HUES48 (cell line): Measurements from ENCODE around the gene ENOX1.

ENCODE experiments used
- H3K27ac ChIP-seq: one replicate; pipeline ENCODE4 v1.7.0; 2013; ENCODE audit warnings: low read depth, low read length, inconsistent platforms
- H3K27me3 ChIP-seq: 2 replicates; pipeline ENCODE4 v1.6.1; 2013; ENCODE audit warnings: mild to moderate bottlenecking, low read length; ENCODE audit not compliant: control insufficient read depth, insufficient read depth
- H3K36me3 ChIP-seq: 2 replicates; pipeline ENCODE4 v1.6.1; 2013; ENCODE audit warnings: low read length; ENCODE audit not compliant: control insufficient read depth, insufficient read depth
- H3K4me1 ChIP-seq: 2 replicates; pipeline ENCODE4 v1.6.1; 2013; ENCODE audit warnings: mild to moderate bottlenecking, low read length; ENCODE audit not compliant: control insufficient read depth, insufficient read depth
- H3K4me3 ChIP-seq: 2 replicates; pipeline ENCODE4 v1.5.1; 2013; ENCODE audit warnings: mild to moderate bottlenecking, low read depth, low read length
- H3K9ac ChIP-seq: 2 replicates; pipeline ENCODE4 v1.6.1; 2013; ENCODE audit warnings: mild to moderate bottlenecking, low read depth, low read length, moderate library complexity
- H3K9me3 ChIP-seq: 2 replicates; pipeline ENCODE4 v1.6.1; 2013; ENCODE audit warnings: low read length; ENCODE audit not compliant: control insufficient read depth, insufficient read depth

The ENOX1 gene

DNA sequence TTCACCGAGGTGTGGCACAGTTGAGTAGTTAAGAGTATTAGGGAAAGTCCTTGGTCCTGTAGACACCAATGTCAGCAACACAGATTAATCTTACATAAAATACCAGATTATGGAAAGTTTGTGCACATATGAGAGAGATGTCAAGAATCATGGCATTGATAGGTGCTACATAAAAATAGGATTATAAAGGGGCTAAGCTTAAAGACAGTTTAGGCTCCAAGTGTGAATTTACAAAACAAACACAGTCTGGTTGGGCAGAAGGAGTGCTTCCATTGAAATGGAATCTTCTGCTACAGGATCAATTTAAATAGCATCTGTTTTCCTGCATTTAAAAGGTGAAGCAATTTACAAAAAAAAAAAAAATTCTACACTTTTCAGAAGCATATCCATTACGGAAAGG, 470.5 kb downstream of the ENOX1 start:
- H3K4me1 ChIP-seq = peaks cover 54% of the 10 kb centered on the region
- H3K36me3 ChIP-seq = no peaks in the 10 kb centered on the region
- H3K9ac ChIP-seq = no peak overlapping the region
- H3K27ac ChIP-seq = peak overlapping the region; percentile 67
- no peaks in the 10 kb centered on the region for H3K27me3 ChIP-seq
- peak overlapping the region; percentile 28; the same call in 1 of the 2 replicates for H3K4me3 ChIP-seq
- no peaks in the 10 kb centered on the region for H3K9me3 ChIP-seq

DNA sequence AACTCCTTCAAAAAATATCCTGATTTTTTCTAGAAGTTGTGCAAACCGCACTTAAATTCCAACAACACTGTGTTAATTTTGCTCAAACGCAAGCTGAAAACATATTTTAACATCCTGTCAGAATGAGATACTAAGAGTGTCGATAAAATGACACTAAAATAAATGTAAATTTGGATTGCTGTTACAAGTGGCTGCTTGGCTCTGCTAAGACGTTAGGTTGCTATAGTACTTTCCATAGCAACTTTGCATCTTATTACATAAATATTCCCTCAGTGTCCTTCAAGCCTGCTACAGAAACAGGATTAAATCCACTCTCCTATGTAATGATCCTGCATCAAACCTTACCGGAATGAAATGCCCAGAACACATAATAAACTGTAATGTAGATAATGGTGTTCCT, 471.2 kb downstream of the ENOX1 start:
- H3K36me3 ChIP-seq = no peaks in the 10 kb centered on the region
- H3K9ac ChIP-seq = no peak overlapping the region
- no peaks in the 10 kb centered on the region for H3K9me3 ChIP-seq
- H3K27me3 ChIP-seq = no peaks in the 10 kb centered on the region
- H3K4me1 ChIP-seq = peaks cover 50% of the 10 kb centered on the region
- no peak overlapping the region for H3K4me3 ChIP-seq
- H3K27ac ChIP-seq = peak overlapping the region; percentile 67

DNA sequence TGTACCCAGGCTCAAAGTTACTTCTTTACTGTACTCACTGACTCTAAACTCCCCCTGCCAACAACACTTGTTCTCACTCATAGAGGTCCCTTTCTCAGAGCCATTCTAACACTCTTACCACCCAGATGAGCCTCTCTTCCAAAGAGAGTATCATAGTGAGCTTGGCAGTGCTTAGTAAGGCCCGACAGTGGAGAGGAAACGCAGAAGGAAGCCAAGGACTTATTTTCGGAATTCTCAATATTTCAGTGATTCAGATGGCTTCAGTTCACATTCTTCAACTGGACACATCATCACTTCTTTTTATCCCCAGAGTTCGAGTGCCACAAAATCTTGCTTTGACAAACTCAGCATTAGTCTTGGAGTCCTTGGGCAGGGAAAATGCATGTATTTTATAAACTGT, 477.5 kb downstream of the ENOX1 start:
- no peaks in the 10 kb centered on the region for H3K9me3 ChIP-seq
- H3K4me3 ChIP-seq = no peak overlapping the region
- H3K27ac ChIP-seq = no peak overlapping the region
- no peaks in the 10 kb centered on the region for H3K27me3 ChIP-seq
- no peaks in the 10 kb centered on the region for H3K36me3 ChIP-seq
- no peak overlapping the region for H3K9ac ChIP-seq
- peaks cover 6% of the 10 kb centered on the region; the same call in 1 of the 2 replicates for H3K4me1 ChIP-seq

DNA sequence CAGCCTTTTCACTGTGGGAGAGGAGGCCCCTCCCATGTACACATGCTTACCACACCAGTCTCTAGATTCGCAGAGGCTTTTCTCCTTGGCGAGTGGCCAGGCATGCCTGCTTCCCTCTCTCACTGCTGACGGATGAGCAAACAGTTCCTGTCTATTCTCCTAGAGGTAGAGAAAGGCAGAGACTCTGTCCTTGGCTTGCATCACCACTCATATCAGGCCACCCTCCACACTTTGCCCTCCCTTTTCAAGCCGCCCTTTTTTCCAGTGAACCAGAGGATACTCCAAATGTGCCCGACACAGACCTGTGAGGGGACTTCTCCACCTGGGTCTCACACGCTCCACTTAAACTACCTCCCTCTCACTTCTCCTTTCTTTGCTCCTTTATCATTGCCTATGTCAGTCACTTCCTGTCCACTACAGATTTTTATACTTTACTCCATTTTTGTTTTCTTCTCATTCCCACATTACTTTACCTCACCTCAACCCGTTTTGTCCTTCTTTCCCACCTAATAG, 478.8 kb downstream of the ENOX1 start:
- Histone ChIP-seq H3K4me1 (peaks cover 9% of the 10 kb centered on the region; the same call in 1 of the 2 replicates), H3K27ac (no peak overlapping the region), H3K4me3 (no peak overlapping the region), H3K27me3 (no peaks in the 10 kb centered on the region), H3K36me3 (no peaks in the 10 kb centered on the region), H3K9me3 (no peaks in the 10 kb centered on the region), H3K9ac (no peak overlapping the region)

DNA sequence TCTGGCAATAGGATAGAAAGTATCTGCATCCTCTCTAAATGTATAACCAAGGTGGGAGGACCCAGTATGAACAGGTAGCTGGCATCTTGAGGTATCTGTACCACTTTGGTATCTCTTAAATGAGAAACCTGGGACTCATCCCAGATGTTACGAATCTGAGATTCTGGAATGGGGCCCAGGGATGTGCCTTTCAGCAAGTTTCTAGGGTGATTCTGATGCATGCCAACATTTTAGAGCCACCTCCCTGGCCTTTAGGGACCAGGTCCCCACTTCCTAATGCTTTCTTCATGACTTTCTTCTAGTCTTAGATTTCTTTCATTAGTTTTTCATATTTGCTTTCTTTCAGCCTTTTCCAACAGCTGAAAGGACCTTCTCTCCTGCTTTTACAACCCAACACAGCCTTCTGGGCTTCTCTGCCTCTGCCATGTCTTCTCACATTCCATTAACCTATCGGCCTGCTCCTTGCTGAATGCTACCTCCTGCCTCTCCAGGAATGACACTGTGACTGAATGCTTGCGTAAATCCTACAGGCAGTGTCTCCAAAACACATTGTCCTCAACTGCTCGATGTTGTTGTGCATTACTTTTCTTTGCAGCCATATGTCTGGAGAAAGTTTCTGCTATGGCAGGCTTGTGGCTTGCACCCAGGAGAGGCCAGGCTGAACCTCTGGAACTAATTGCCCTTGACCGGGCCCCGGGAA, 479.4 kb downstream of the ENOX1 start:
- H3K4me3 ChIP-seq = no peak overlapping the region
- H3K4me1 ChIP-seq = peaks cover 9% of the 10 kb centered on the region; the same call in 1 of the 2 replicates
- no peak overlapping the region for H3K27ac ChIP-seq
- H3K9ac ChIP-seq = no peak overlapping the region
- H3K36me3 ChIP-seq = no peaks in the 10 kb centered on the region
- H3K27me3 ChIP-seq = no peaks in the 10 kb centered on the region
- no peaks in the 10 kb centered on the region for H3K9me3 ChIP-seq

DNA sequence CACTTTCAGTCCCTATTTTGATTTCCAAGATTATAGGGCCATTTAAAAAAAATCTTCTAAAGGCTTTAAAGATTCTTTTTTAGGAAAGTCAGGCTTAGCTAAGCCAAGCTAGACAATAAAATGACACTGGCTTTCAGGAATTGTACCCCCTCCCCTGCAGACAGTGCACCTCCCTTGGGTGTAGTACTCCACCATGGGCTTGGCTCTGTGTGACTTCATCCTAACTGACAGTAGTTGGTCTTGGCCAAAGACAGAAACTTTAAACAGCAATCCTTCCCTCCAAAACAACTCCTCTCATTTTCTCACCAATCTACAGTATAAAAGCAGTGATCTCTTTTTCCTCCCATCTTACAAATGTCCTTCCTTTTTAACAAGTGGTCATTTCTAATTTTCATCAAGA, 480.4 kb downstream of the ENOX1 start:
- Histone ChIP-seq H3K27me3 (no peaks in the 10 kb centered on the region), H3K9ac (no peak overlapping the region), H3K27ac (no peak overlapping the region), H3K9me3 (no peaks in the 10 kb centered on the region), H3K36me3 (no peaks in the 10 kb centered on the region), H3K4me3 (no peak overlapping the region), H3K4me1 (peaks cover 9% of the 10 kb centered on the region; the same call in 1 of the 2 replicates)

DNA sequence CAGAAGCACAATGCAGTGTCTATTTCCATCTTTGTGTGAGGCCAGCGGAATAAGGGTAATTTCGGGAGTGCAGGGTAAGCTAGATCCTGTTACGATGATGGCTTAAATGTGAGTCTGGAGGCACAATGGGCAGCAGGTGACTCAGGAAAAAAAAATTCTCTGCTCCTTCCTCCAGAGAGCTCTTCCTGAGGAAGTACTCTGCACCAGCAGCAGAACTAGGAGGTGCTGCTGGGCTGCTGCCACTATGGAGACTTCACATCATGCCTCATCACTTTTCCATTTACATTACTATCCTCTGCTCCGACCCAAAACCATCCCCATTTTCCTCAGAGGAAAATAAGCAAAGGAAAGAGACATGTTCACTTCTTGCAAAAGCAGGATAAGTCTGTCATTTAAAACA, 481.4 kb downstream of the ENOX1 start:
- Histone ChIP-seq H3K4me3 (no peak overlapping the region), H3K9ac (no peak overlapping the region), H3K36me3 (no peaks in the 10 kb centered on the region), H3K4me1 (peaks cover 9% of the 10 kb centered on the region; the same call in 1 of the 2 replicates), H3K27me3 (no peaks in the 10 kb centered on the region), H3K9me3 (no peaks in the 10 kb centered on the region), H3K27ac (no peak overlapping the region)

DNA sequence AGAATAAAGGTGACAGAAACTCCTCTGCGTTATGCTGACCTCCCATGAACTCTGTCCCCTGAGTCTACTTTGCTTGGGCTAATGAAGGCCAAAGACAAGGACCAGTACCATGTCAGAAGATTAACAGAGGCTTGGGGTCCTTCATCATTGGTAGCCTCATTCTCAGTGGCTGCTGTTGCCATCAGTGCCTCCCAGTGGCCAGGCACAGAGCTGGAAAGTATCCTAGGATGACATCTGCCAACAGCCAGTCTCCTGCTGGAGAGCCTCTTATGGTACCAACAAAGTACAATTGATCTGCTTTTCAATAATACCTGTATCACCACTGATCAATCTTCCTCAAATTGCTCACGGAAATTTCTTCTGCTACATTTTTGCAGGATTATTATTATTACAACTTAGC, 481.8 kb downstream of the ENOX1 start:
- no peaks in the 10 kb centered on the region for H3K9me3 ChIP-seq
- H3K27me3 ChIP-seq = no peaks in the 10 kb centered on the region
- peaks cover 9% of the 10 kb centered on the region; the same call in 1 of the 2 replicates for H3K4me1 ChIP-seq
- H3K9ac ChIP-seq = no peak overlapping the region
- no peaks in the 10 kb centered on the region for H3K36me3 ChIP-seq
- H3K27ac ChIP-seq = no peak overlapping the region
- no peak overlapping the region for H3K4me3 ChIP-seq

DNA sequence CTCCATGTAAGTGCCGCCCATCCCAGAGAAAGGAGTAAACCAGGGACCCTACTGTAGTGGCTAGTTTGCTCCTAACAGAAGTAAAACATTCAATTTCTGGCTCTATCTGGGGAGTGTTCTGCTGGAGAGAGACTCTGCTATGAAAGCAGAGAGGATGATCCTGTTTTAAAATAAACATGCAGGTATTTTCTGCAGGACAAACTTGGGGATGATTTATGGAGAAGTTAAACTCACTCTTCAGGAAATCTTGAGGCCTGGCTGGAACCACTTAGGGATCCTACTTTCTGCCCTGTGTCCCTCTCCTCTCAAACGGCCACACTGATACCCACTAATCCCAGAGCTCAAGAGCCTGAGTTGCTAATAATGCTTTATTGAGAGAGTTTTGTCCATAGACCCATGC, 482.3 kb downstream of the ENOX1 start:
- Histone ChIP-seq H3K27ac (no peak overlapping the region), H3K9me3 (no peaks in the 10 kb centered on the region), H3K9ac (no peak overlapping the region), H3K4me3 (no peak overlapping the region), H3K4me1 (peaks cover 9% of the 10 kb centered on the region; the same call in 1 of the 2 replicates), H3K36me3 (no peaks in the 10 kb centered on the region), H3K27me3 (no peaks in the 10 kb centered on the region)

DNA sequence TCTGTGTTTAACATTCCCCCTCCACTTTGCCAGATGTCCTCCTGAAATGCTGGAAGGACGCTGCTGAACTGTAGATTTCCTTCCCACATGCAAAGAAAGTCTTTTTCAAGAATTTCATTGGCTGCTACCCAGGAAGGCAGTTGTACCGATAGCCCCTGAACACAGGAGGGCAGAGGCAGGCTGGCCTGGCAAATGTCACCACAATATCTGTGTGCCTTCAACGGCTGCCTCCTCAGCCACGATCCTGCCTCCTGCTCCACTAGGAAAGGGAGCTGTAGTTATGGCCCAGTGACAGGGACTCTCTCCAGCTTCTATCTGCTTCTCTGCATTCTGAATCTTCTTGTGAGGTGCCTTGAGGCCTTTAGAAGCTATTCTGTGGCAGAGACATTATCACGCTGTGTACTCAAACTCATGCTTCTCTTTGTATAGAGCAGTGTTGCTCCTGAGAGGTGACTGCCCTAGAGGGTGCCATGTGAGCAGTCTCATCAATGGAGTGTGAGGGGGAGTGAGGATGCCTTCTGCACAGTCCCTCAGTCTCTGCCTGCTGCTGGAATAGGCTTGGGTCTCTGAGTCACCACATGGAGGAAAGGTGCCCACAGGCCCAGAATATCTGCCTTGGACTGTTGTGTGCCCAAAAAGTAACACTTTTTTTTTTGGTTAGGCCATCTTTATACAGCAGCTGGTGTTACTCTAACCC, 483.6 kb downstream of the ENOX1 start:
- Histone ChIP-seq H3K36me3 (no peaks in the 10 kb centered on the region), H3K9me3 (no peaks in the 10 kb centered on the region), H3K27ac (no peak overlapping the region), H3K9ac (no peak overlapping the region), H3K27me3 (no peaks in the 10 kb centered on the region), H3K4me1 (peaks cover 9% of the 10 kb centered on the region; the same call in 1 of the 2 replicates), H3K4me3 (no peak overlapping the region)

DNA sequence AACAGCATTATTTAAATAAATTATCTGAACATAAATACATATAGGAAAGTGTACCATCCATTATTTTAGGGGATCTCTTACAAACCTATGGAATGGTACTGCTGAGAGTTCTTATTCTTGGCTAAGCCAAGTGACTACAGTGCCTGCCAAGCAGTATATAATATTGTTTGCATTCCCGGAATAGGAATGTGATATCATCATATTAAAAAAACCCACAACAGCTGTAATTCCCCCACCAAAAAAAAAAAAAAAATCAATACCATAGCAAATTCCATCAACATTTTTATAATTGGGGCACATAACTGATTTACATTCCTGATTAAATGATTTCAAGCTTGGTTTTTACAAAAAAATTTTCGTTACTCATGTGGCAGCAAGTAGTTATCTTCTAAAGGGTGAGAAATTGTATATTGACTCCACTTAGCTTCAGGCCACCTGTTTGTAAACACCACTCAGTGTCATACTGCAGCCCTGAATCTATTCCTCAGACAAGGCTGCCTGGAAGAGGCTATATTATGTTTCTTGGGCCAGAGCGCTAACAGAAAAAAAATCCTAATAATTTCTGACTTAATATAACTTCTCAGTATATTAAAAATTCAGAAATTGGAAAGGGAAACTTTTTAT, 485.3 kb downstream of the ENOX1 start:
- Histone ChIP-seq H3K36me3 (no peaks in the 10 kb centered on the region), H3K4me1 (peaks cover 9% of the 10 kb centered on the region), H3K4me3 (no peak overlapping the region), H3K27me3 (no peaks in the 10 kb centered on the region), H3K27ac (no peak overlapping the region), H3K9me3 (no peaks in the 10 kb centered on the region), H3K9ac (no peak overlapping the region)
